OCI-LY1 (cell line): ENCODE results near the gene LHFPL2.

Source experiments
- H2AFZ ChIP-seq: fragments of 200-600 bp; sonication (generic), shearing (Covaris generic); 2 replicates; pipeline ENCODE4 v1.6.0; 2014; ENCODE audit warnings: antibody characterized with exemption, mild to moderate bottlenecking, low read length
- H3F3A ChIP-seq: fragments of 200-600 bp; sonication (generic), shearing (Covaris generic); 2 replicates; pipeline ENCODE4 v1.6.0; 2014; ENCODE audit warnings: mild to moderate bottlenecking, antibody characterized with exemption, low read length, moderate library complexity; ENCODE audit not compliant: insufficient read depth
- H3K27ac ChIP-seq: fragments of 200-600 bp; sonication (generic); 2 replicates; pipeline ENCODE4 v1.5.1; 2014; ENCODE audit warnings: low read length, mixed run types, mild to moderate bottlenecking, low read depth; ENCODE audit not compliant: poor library complexity, severe bottlenecking
- H3K27me3 ChIP-seq: fragments of 200-600 bp; sonication (generic); 2 replicates; pipeline ENCODE4 v1.6.0; 2014; ENCODE audit warnings: antibody characterized with exemption, mild to moderate bottlenecking, low read length, moderate library complexity; ENCODE audit not compliant: insufficient read depth
- H3K36me3 ChIP-seq: fragments of 200-600 bp; sonication (generic); 2 replicates; pipeline ENCODE4 v1.6.1; 2014; ENCODE audit warnings: mild to moderate bottlenecking, antibody characterized with exemption, low read length, moderate library complexity, mixed read lengths; ENCODE audit not compliant: insufficient read depth
- H3K4me1 ChIP-seq: fragments of 200-600 bp; sonication (generic); 2 replicates; pipeline ENCODE4 v1.5.1; 2014; ENCODE audit warnings: mild to moderate bottlenecking, low read length, moderate library complexity; ENCODE audit not compliant: insufficient read depth, severe bottlenecking
- H3K4me2 ChIP-seq: fragments of 200-600 bp; sonication (generic), shearing (Covaris generic); 2 replicates; pipeline ENCODE4 v1.6.1; 2014; ENCODE audit warnings: low read length
- H3K4me3 ChIP-seq: fragments of 200-600 bp; sonication (generic); 2 replicates; pipeline ENCODE4 v1.5.1; 2014; ENCODE audit warnings: low read length, low read depth, mild to moderate bottlenecking, mixed read lengths; ENCODE audit not compliant: poor library complexity, severe bottlenecking
- H3K79me2 ChIP-seq: fragments of 200-600 bp; shearing (Covaris generic); 2 replicates; pipeline ENCODE4 v1.6.1; 2016; ENCODE audit warnings: mixed run types, low read length, mixed read lengths; ENCODE audit not compliant: insufficient read depth
- H3K9ac ChIP-seq: fragments of 200-600 bp; sonication (generic), shearing (Covaris generic); 2 replicates; pipeline ENCODE4 v1.6.1; 2014; ENCODE audit warnings: mild to moderate bottlenecking, low read length, mixed read lengths
- H3K9me2 ChIP-seq: fragments of 200-600 bp; sonication (generic), shearing (Covaris generic); 2 replicates; pipeline ENCODE4 v1.6.1; 2014; ENCODE audit warnings: low read depth, mild to moderate bottlenecking, low read length, mixed read lengths
- H3K9me3 ChIP-seq: fragments of 200-600 bp; shearing (Covaris generic); 2 replicates; pipeline ENCODE4 v1.6.1; 2014; ENCODE audit warnings: low read length, mixed read lengths
- H4K20me1 ChIP-seq: fragments of 200-600 bp; sonication (generic), shearing (Covaris generic); 2 replicates; pipeline ENCODE4 v1.6.0; 2016; ENCODE audit warnings: mild to moderate bottlenecking, low read length; ENCODE audit not compliant: insufficient read depth
- EZH2 ChIP-seq: fragments of 200-600 bp; sonication (generic), shearing (Covaris generic); IDR thresholded peaks from 2 replicates; pipeline ENCODE4 v1.8.0; 2017; ENCODE audit warnings: borderline replicate concordance, mixed run types, mild to moderate bottlenecking, antibody characterized with exemption, low read length, moderate library complexity, mixed read lengths
- TF ChIP-seq, protein P1 (sequence below): fragments of 200-600 bp; sonication (generic), shearing (Covaris generic); IDR thresholded peaks from 2 replicates; pipeline ENCODE4 v1.5.1; 2017; ENCODE audit warnings: mild to moderate bottlenecking, antibody characterized with exemption, low read length, moderate library complexity, mixed read lengths

LHFPL2 gene

GRCh38 chr5:78473751-78474150, 174.8 kb downstream of the LHFPL2 start:
- TF ChIP-seq, protein P1, sequence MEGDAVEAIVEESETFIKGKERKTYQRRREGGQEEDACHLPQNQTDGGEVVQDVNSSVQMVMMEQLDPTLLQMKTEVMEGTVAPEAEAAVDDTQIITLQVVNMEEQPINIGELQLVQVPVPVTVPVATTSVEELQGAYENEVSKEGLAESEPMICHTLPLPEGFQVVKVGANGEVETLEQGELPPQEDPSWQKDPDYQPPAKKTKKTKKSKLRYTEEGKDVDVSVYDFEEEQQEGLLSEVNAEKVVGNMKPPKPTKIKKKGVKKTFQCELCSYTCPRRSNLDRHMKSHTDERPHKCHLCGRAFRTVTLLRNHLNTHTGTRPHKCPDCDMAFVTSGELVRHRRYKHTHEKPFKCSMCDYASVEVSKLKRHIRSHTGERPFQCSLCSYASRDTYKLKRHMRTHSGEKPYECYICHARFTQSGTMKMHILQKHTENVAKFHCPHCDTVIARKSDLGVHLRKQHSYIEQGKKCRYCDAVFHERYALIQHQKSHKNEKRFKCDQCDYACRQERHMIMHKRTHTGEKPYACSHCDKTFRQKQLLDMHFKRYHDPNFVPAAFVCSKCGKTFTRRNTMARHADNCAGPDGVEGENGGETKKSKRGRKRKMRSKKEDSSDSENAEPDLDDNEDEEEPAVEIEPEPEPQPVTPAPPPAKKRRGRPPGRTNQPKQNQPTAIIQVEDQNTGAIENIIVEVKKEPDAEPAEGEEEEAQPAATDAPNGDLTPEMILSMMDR: no peak
- no peak for TF ChIP-seq EZH2
- H3K4me2 ChIP-seq: no peak overlapping the region

GRCh38 chr5:78472469-78473106, 176.0 kb downstream of the LHFPL2 start:
- Histone ChIP-seq H3K9ac (no peak overlapping the region), H3K36me3 (peaks cover 15% of the 10 kb centered on the region; the same call in 1 of the 2 replicates), H3K27ac (no peak overlapping the region), H3K27me3 (no peaks in the 10 kb centered on the region), H3F3A (peaks cover 5% of the 10 kb centered on the region; the same call in 1 of the 2 replicates), H3K79me2 (0 out of 2 replicates have a peak, but pooled peaks cover 3% of the 10 kb centered on the region), H2AFZ (no peak overlapping the region), H3K4me3 (no peak overlapping the region), H3K4me1 (peaks cover 24% of the 10 kb centered on the region), H3K9me2 (no peaks in the 10 kb centered on the region), H3K9me3 (no peaks in the 10 kb centered on the region), H3K4me2 (no peak overlapping the region), H4K20me1 (no peaks in the 10 kb centered on the region)
- TF ChIP-seq EZH2: no peak
- TF ChIP-seq, protein P1: peak; percentile 40; the same call in 1 of the 2 replicates

More at GRCh38 chr5:78473751-78474150, 174.8 kb downstream of the LHFPL2 start:
- H3K27me3 ChIP-seq: no peaks in the 10 kb centered on the region
- H3K9me3 ChIP-seq: no peaks in the 10 kb centered on the region
- no peaks in the 10 kb centered on the region for H4K20me1 ChIP-seq
- H3K4me1 ChIP-seq: peaks cover 24% of the 10 kb centered on the region
- peaks cover 5% of the 10 kb centered on the region; the same call in 1 of the 2 replicates for H3F3A ChIP-seq
- H3K79me2 ChIP-seq: no peaks in the 10 kb centered on the region
- no peak overlapping the region for H2AFZ ChIP-seq
- no peak overlapping the region for H3K27ac ChIP-seq
- no peak overlapping the region for H3K9ac ChIP-seq
- no peak overlapping the region for H3K4me3 ChIP-seq
- no peaks in the 10 kb centered on the region for H3K9me2 ChIP-seq
- H3K36me3 ChIP-seq: peaks cover 15% of the 10 kb centered on the region; the same call in 1 of the 2 replicates

- H3K9me2 ChIP-seq: no peaks in the 10 kb centered on the region
- H3K36me3 ChIP-seq: peaks cover 12% of the 10 kb centered on the region; the same call in 1 of the 2 replicates
- TF ChIP-seq, protein P1: no peak
- no peak for TF ChIP-seq EZH2
- H3K27ac ChIP-seq: no peak overlapping the region
- 0 out of 2 replicates have a peak, but pooled peaks cover 3% of the 10 kb centered on the region for H3K79me2 ChIP-seq
- peaks cover 5% of the 10 kb centered on the region; the same call in 1 of the 2 replicates for H3F3A ChIP-seq
- H2AFZ ChIP-seq: no peak overlapping the region
- H3K9me3 ChIP-seq: no peaks in the 10 kb centered on the region
- peaks cover 23% of the 10 kb centered on the region for H3K4me1 ChIP-seq
- H3K9ac ChIP-seq: no peak overlapping the region
- H4K20me1 ChIP-seq: no peaks in the 10 kb centered on the region
- H3K4me2 ChIP-seq: no peak overlapping the region
- H3K27me3 ChIP-seq: no peaks in the 10 kb centered on the region
- H3K4me3 ChIP-seq: no peak overlapping the region
Measured at GRCh38 chr5:78471896-78472295, 176.7 kb downstream of the LHFPL2 start.
